NCI-H69 (cell line): ENCODE results near the gene ARHGEF28.
A peak's percentile ranks its signal among the peaks of the same experiment; 100 is the strongest.

Experiments used
- DNase-seq: peaks from one replicate; lab custom pipeline; 2025; lab: John Stamatoyannopoulos, UW

ARHGEF28 gene

DNA sequence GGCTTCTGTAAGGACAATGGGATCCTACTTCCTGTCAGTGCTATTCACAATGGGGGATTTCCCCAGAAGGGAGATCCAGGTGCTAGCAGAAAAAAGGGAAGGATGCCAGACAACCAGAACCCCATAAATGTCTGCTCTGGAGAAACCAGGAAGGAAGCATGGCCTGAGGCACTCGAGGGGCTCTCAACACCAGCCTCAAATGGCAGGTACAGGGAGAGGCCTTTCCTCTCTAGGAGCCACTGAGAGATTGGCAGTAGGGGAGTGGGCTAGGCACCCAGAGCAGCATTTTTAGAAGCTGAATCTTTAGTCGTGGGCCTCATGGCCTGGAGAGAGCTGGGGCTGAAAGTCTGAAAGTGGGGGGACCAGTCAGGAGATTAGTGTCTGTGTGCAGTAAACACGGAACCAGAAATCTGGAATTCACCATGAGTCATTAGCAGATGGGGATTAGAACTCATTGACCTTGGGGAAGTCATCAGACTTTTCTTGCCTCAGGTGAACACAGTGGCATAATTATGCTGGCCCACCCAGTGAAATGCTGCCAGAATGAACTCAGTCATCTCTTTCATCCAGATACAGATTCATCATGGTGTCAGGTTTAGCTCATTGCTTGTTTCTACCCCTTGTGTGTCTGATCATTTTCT is 28.3 kb downstream of the ARHGEF28 start:
- DNase-seq, result peak; percentile 80

DNA sequence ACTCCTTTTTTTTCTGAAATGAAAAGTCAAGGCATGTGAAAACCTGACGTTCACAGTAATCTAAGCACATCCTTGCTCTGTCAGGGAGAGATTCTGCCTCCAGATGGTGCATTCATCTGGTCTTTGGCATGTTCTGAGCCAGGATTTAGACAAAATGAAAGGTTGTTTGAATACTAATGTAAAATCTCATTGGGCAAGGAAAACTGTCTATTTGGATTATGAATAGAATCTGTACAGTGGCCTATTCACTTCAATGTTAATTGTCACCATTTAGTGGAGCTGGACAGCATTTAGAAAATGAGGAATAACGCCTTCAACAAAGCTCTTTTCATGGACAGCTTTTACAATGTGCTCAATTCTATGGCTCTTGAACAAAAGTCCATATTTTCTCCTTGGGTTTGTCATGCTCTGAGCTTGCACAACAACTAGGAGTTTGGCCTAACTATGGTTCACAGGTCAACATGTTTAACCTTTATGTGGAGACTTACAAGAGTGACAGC is 28.9 kb downstream of the ARHGEF28 start:
- no peak for DNase-seq

DNA sequence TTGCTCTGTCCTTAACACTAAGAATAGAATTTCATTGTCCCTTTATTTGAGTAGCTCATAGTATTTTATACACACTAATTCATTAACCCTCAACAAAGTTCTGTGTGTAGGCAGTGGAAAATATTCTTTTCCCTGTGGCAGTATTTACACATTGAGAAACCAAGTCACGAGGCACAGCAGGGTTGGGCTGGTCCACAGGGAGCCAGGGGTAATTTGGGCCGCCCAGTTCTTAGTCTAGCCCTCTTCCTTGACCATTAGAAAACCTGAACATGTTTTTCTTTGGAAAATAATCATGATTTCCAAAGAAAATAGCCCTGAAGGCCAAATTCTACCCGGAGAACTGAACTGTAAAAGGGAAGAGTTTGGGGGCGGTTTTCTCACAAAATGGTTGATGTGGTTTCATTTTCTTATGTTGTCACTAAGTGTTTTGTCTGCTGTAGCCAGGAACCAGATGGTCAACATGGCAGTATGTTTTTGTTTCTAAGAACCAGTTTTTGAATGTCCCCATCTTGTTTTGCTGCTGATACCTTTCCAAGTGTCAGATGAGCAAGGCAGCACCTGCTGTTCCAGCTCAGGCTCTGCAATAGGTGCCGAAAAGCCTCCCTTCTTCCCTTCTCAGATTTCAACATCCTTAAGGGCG is 29.6 kb downstream of the ARHGEF28 start:
- DNase-seq, result peak; percentile 24

DNA sequence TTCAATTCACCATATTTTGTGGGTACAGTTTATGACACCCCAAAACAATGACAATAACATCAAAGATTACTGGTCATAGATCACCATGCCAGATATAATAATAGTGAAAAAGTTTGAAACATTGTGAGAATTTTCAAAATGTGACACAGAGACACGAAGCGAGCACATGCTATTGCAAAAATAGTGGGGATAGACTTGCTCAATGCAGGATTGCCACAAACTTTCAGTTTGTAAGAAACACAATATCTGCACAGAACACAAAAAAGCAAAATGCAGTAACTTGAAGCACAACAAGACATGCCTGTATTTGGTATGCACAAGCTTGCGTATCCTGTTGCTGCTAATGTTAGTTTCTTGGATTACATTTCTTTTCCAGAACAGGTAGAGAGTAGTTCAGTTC is 35.8 kb downstream of the ARHGEF28 start:
- no peak for DNase-seq

DNA sequence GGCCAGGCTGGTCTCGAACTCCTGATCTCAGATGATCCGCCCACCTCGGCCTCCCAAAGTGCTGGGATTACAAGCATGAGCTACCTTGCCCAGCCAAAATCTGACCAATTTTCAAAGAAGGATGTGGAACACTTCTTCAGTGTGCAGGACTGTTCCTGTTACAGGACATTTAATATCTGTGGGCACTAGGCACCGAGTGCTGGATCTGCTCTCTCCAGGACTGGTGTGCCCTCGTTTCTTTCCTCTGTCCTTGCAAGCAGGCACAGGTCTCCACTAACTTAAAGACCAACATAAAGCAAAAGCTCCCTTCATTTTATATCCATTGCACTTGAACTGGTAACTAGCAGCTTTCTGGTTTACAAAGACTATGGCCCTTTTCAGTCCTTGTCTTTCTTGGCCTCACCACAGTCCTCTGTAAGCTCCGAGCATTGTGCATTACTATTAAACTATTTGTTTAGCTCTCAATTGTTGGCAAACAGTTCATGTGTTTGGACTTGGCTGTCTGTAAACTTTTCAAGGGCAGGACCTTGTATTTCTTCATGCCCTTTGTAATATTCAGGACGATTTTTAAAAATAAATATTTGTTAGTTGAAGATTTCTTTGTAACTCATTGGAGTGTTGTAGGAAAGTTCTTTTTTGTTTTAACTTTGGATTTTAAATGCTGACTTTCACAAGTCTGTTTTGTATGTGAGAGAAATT is 37.3 kb downstream of the ARHGEF28 start:
- no peak for DNase-seq

DNA sequence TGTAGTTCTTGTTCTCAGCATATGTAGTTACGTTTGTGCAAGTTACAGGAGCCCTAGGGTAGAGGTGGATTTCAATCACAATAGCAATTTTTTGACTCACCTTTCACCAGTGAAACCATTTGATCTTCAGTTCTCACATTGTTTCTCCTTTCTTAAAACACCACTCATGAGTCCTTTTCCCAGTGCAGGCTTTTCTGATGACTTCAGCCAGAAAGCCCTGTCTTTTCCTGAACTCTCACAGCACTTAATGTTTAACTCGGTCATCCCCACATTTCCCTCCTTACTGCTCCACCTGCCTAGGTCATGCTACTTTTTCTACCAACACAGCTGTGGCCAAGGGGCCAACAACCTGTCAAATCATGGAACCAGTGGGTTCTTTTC is 37.9 kb downstream of the ARHGEF28 start:
- DNase-seq, result no peak

DNA sequence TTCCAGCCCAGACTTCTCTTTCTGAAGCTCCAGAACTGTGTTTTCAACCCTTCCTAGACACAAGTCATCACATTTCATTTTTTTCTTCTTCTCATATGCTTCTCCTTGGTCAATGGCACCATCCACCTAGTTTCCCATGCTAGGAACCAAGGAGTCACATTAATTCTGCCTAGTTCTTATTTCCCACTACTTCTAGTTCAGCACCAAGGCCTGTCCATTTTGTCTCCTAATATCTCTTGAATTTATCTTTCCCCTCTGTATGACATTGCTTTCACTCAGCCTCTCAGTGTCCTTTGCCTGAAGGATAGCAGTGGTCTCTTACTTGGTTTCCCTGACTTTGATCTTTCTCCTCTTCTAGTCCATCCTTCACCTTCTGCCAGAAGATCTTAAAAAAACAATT is 38.8 kb downstream of the ARHGEF28 start:
- DNase-seq, result no peak

DNA sequence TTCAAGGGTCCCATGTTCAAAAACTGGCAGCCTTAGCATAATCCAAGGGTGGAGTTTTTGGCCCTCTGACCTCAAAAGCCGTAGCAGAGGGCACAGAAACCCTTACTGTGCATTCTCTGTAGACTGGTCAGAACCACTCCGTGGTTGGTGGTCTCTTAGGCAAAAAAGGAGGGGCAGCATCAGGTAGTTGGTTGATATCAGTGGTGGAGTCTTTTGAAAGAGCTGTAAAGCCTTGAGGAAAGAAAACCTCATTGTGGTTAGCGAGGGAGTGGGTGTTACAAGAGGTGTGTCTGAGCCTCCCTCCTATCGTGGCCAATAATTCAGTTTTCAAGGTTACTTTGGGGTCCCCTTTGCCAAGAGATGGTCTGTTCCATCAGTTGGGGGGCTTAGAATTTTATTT is 40.9 kb downstream of the ARHGEF28 start:
- no peak for DNase-seq

DNA sequence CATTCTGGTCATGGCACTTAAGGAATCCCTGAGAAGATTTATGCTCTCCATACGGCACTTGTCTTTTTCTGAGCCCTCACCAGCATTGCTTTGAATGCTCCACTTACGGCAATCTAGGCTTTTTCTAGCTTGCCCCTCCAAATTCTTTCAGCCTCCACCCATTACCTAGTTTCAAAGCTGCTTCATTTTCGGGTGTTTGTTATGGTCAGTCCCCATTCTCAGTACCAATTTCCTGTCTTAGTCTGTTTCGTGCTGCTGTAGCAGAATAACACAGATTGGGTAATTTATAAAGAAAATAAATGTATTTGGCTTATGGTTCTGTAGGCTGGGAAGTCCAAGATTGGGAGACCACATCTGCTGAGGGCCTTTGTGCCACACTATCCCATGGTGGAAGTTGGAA is 42.0 kb downstream of the ARHGEF28 start:
- no peak for DNase-seq

DNA sequence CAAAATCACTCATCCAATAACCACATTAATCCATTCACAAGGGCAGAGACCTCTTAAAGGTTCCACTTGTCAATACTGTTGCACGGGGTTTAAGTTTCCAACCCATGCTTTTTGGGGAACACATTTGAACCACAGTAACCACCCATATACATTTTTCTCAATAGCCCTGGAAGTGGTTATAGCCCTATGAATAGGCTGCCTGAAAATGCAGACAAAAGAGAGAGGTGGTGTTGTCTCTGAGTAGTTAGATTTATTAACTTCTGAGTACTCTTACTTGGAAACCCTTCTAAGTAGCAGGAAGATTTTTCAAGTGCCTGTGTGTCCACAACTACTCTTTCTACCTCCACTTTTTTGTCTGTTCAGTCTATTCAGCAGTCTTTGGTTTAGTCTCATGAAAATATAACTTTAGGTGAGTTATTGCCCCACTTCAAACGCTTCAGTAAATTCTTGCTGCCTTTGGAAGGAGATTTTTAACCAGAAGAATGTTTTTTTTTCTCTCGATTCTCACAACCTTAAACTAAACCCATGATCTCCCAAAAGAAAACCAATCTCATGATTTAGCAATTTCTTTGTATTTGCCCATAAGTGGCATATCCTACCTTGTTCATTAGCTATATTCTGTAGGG is 42.6 kb downstream of the ARHGEF28 start:
- no peak for DNase-seq

DNA sequence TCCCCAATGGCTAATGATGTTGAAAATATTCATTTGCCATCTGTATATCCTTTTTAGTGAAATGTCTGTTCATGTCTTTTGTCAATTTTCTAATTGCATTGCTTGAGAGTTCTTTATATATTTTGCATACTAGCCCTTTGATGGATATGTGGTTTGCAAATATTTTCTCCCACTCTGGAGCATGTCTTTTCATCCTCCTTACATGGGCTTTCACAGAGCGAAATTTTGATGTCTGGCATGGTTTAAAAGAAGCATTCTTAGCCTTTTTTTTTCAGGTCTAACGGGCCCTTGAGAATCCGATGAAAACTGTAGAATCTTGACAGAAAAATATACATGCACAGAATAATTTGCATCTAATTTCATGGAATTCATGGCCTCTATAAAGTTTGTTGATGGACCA is 44.7 kb downstream of the ARHGEF28 start:
- DNase-seq, result no peak

DNA sequence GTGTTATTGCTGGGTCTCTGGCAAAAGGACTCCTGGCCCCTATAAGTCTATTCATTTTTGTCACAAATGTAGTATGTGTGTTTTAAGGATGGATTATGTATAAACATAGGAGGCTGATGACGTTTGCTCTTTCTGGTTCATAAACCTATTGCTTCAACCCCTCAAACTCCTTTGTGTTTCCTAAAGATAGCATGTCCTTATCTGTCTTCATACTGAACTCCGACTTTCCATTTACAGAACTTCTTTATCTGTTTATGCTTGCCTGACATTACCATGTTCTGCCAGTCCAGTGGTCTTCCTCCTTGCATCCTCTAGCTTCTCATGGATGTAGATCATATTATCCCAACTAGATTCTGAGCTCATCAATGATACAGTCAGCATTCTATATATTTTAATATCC is 46.1 kb downstream of the ARHGEF28 start:
- DNase-seq, result no peak

DNA sequence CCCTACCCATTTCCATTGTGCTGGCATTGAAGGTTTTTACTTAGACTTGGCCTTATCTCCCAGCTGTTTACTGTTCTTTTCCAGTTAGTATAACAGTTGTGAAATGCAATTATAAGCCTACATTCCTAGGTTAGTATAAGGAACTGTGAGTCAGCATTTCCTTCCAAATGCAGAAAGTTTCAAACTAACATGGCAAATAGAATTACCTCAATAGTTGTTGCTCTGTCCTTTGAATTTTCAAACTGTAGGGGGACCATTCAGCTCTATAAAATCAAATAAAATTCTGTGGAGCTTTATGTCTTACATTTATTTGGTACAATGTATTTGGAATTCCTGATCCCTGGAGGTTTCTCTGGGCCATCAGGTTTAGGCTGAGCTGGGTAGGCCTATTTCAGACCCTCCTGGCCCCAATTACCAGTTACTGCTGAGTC is 47.2 kb downstream of the ARHGEF28 start:
- no peak for DNase-seq

DNA sequence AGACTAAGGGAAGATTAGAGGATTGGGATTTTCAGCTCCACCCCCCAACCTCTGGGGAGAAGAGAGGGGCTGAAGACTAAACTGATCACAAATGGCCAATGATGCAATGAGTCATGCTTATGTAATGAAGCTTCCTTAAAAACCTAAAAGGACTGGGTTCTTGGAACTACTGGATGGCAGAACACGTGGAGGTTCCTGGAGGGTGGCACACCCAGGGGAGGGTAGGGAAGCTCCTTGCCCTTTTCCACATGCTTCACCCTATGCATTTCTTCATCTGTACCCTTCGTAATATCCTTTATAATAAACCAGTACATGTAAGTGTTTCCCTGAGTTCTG is 48.6 kb downstream of the ARHGEF28 start:
- no peak for DNase-seq

DNA sequence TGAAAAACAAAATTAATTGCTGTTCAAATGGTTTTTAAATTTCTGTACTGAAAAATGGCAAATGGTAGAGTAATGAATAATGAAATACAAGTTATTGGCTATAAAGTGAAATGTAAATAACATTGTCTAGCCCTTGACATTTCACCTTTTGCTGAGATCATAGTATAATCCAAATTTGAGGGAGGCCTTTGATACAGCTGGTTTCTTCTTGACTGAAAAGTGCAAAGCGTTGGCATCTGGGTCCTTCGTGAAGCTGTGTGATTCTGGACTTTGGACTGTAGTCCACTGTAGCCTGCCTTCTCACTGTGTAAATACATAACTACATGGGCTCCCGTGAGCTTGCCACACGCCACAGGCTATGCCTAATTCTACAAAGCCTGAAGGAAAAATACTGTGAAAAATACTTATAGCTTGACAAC is 52.3 kb downstream of the ARHGEF28 start:
- DNase-seq, result peak; percentile 83

DNA sequence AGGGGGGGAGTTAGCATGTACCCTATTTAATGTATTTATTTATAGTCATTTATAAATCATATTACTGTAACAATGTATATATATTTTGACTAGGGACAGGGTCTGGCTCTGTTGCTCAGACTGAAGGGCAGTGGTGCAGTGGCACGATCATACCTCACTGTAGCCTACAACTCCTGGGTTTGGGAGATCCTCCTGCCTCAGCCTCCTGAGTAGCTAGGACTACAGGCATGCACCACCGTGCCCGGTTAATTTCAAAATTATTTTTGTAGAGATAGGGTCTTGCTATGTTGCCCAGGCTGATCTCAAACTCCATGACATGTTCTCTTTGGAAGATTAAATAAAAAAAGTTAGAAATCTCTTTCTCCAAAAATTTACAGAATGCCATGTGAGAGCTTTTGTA is 52.8 kb downstream of the ARHGEF28 start:
- no peak for DNase-seq

DNA sequence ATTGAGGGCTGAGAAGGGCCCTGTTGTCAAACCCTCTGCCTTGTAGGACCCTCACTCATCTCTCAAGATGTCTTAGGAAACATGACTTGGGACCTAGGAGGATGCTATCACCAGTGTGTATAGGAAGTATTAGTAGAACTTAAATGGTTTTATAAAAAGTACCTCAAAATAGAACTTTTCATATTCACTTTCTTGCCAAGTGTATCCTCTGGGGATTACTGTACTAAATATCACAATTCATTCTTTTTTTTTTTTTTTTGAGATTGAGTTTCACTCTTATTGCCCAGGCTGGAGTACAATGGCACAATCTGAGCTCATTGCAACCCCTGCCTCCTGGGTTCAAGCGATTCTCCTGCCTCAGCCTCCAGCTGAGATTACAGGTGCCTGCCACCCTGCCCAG is 56.2 kb downstream of the ARHGEF28 start:
- DNase-seq, result no peak

DNA sequence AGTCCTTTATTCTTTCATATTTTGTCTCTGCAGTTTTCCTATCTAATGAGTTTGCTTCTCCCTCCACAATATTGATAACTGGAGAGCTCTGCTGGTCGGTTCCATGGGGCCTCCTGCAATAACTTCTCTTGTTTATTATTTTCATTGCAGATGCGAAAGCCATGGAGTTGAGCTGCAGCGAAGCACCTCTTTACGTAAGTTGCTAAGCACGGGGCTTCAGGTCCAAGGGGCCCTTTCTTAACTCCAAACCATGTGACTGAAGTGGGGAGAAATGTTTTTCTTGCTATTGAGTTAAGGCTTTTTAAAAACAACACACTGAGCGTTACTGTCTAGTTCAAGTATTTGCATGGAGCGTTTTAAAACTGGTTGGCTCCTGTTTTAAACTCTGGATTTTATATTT is 58.7 kb downstream of the ARHGEF28 start:
- DNase-seq, result no peak

DNA sequence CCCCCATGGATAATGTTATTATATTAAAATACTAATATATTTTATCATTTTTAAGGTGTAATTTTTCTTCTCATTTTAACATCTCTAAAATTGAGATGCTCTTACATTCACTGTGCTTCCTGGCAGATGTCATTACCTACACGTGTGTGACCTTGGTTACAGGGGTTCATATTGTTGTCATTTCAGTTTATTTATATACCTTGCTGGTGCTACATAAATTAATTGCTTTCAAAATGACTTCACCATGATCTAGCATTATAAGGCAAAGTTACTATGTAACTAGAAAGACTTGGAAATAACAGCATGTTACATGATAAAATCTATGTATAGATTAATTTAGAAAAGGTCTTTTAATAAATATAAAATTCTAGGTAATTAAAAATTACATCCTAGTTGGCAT is 60.9 kb downstream of the ARHGEF28 start:
- no peak for DNase-seq

DNA sequence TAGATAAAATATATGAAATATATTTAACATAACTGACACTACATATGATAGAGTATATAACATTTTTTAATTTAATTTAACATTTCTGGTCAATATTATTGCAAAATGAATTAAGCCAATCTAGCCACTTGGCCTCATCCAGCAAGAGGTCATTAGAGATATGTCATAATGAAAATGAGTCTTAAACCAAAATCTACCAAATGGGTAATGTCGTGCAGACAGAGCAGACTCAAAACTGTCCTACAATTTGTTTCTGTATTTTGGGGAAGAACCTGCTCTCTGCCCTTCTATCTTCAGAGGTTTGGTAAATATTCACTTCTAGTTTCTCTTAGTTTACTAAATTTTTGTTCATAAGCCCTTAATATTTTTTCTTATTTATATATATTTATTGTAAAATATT is 61.4 kb downstream of the ARHGEF28 start:
- no peak for DNase-seq

DNA sequence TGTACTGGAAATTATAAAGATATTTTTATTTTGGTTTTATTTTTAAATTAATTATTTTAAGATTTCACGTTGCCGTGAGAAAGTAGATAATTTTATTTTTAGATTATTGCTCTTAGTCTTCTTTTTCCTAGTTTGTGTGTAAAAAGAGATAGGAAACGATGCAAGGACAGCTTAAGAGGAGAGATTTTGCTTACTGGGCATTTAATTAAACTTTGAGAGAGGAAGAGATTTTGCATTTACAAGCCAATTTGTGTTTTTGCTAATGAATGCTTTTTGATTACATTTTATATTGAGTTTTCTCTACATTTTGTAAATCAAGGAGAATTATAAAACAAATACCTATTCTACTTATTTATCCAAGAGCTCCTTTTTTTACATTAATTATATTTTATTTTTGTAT is 64.0 kb downstream of the ARHGEF28 start:
- no peak for DNase-seq

DNA sequence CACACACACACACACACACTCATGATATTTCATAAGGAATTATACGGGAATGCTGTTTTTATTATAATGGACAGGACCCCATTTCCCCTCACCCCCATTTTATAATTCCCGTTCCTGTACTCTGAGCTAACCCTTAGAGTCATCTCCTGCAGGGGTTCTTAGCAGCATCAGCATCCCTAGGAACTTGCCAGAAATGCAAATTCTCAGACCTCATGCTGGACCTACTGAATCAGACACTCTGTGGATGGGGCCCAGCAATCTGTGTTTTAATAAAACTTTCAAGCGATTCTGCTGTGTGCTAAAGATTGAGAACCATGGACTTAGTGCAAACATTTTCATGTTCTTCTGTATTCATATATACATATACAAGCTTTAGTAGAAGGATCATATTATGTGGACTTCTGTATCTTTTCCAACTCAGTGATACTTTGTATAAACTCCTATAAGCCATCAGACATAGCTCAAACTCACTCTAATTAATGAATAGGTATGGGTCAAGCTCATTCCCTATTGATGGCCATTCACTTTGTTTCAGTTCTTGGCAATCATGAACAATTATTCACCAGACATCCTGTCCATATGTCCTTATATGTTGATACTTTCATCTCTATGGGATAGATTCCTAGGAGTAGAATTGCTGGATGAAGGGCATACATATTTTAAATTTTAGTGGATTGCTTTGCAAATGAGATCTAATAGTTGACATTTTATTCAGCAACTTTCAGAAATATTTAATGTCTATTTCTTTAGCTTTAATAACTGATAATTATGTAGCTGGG is 65.5 kb downstream of the ARHGEF28 start:
- DNase-seq, result no peak
